Transverse colon (tissue), 4 donors: ENCODE measurements around the gene NNMT. TPM values are rescaled to one million over a fixed set of nuclear protein-coding genes. Genes with fewer than 3 reads are reported as not detected.

Experiments used
- DNase-seq: peaks from one replicate; pipeline ENCODE4 v3.0.0-alpha.2; 2019
- H3K27ac ChIP-seq, 4 donors: fragments of 200-600 bp; sonication (generic); 2 replicates each; pipeline ENCODE4 v1.5.1; 2016 to 2018; ENCODE audit warnings: inconsistent platforms in 4 of 4
- H3K27me3 ChIP-seq: fragments of 200-600 bp; sonication (generic); 2 replicates; pipeline ENCODE4 v1.5.1; 2017; ENCODE audit warnings: inconsistent platforms
- H3K36me3 ChIP-seq, 4 donors: fragments of 200-600 bp; sonication (generic); 2 replicates each; pipeline ENCODE4 v1.5.1; 2017 to 2019; ENCODE audit warnings: inconsistent platforms in 4 of 4
- H3K4me1 ChIP-seq, 4 donors: fragments of 200-600 bp; sonication (generic); 2 replicates each; pipeline ENCODE4 v1.5.1; 2017 to 2020; ENCODE audit warnings: inconsistent platforms in 4 of 4
- H3K4me3 ChIP-seq, 4 donors: fragments of 200-600 bp; sonication (generic); 1 replicate in 1 of 4; 2 replicates in 3 of 4; pipeline versions ENCODE4 v1.5.1 to v1.6.1; 2017 to 2019; ENCODE audit warnings: inconsistent platforms in 4 of 4
- H3K9me3 ChIP-seq, 2 donors: fragments of 200-600 bp; sonication (generic); 2 replicates each; pipeline ENCODE4 v1.5.1; 2017 to 2019; ENCODE audit warnings: inconsistent platforms in 2 of 2
- EP300 ChIP-seq: sonication (generic); formaldehyde crosslinking; IDR thresholded peaks from one replicate; pipeline ENCODE4 v1.6.1; 2017; ENCODE audit warnings: antibody characterized with exemption, low read depth
- POLR2A ChIP-seq: fragments of 450-650 bp; IDR thresholded peaks from one replicate; pipeline ENCODE4 v1.6.1; 2016; ENCODE audit warnings: antibody characterized with exemption, mild to moderate bottlenecking, moderate library complexity
- POLR2AphosphoS5 ChIP-seq, 3 donors: sonication (generic); formaldehyde crosslinking; IDR thresholded peaks; one replicate each; pipeline ENCODE4 v1.6.1; 2016; ENCODE audit warnings: antibody characterized with exemption in 3 of 3
- WGBS, 2 donors: methylation state at CpG; one replicate each; pipeline ENCODE4 v1.1.5; 2018; ENCODE audit warnings: low coverage in 1 of 2; 5-methylcytosine and 5-hydroxymethylcytosine counted together
- in situ Hi-C, 4 donors: fragments of 200-750 bp; cut with MboI; loops; one replicate each; pipeline versions ENCODE4 v1.15.0 to v1.15.1; 2017; ENCODE audit warnings: low sequenced_read_pairs in 3 of 4, low pct_ligation_motif_present in 1 of 4, low pct_unique_long_range_greater_than_20kb in 1 of 4
- intact Hi-C: fragments of 100-400 bp; cut with DNase I; formaldehyde crosslinking; loops from one replicate; pipeline ENCODE4 v1.15.1; 2023; ENCODE audit warnings: low total_unique reads
- total RNA-seq, 4 donors: library from RNA; depleted of rRNA; stranded (reverse); fragments of >200 nt; gene quantifications; one replicate each; pipeline ENCODE4 v1.1.0, GENCODE V29; 2016
- TF ChIP-seq, protein P1 (sequence below), 5 experiments: fragments of 200-600 bp in 3 of 5; fragments of 450-650 bp in 2 of 5; sonication (generic) in 3 of 5; IDR thresholded peaks; 1 replicate in 2 of 5; 2 replicates in 3 of 5; pipeline ENCODE4 v1.5.1; 2016 to 2017; ENCODE audit warnings: antibody characterized with exemption in 5 of 5, inconsistent platforms in 3 of 5, mild to moderate bottlenecking in 2 of 5, moderate library complexity in 1 of 5

NNMT gene
- total RNA-seq, 4 donors from 2014 or later, result 37.8 to 385 (median 179) TPM

DNA sequence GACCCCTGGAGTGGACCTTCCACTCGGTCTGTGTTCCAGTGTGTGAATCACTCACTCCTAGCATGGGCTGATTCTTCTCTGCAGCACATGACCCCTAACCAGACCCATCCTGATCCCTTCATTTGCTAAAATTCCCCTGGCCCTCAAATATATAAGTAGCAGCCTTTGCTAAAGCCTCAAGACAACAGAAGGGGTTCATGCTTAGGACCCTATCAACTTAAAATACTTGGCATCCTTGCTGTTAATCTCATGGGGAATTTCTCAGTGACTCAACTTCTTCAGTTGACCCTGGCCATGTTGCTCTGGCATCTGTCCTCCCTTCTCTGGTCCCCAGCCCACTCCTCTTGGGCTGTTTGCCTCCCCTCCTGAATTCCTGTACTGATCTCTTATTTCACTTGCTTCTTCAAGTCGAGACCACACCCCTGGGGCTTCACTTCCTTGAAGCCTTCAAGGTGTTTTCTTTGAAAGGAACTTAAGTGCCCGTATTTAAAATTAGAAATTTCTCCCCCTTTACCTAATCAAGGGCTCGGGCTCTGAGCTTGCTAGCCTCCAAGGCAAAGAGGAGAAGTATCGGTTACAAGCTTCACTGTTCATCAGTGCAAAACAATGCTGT lies 23.6 kb downstream of the NNMT start:
- TF ChIP-seq EP300 (no peak), POLR2A (no peak), POLR2AphosphoS5 (IDR thresholded peaks at IDR 0.05) (no peak)
- TF ChIP-seq, protein P1, sequence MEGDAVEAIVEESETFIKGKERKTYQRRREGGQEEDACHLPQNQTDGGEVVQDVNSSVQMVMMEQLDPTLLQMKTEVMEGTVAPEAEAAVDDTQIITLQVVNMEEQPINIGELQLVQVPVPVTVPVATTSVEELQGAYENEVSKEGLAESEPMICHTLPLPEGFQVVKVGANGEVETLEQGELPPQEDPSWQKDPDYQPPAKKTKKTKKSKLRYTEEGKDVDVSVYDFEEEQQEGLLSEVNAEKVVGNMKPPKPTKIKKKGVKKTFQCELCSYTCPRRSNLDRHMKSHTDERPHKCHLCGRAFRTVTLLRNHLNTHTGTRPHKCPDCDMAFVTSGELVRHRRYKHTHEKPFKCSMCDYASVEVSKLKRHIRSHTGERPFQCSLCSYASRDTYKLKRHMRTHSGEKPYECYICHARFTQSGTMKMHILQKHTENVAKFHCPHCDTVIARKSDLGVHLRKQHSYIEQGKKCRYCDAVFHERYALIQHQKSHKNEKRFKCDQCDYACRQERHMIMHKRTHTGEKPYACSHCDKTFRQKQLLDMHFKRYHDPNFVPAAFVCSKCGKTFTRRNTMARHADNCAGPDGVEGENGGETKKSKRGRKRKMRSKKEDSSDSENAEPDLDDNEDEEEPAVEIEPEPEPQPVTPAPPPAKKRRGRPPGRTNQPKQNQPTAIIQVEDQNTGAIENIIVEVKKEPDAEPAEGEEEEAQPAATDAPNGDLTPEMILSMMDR (IDR thresholded peaks at IDR 0.05), result no peak
- Histone ChIP-seq H3K4me1 (peaks cover 0 to 24% (median 8%) of the 10 kb centered on the region in 4 donors), H3K27ac (no peak overlapping the region), H3K36me3 (no peaks in the 10 kb centered on the region), H3K27me3 (no peaks in the 10 kb centered on the region), H3K9me3 (no peaks in the 10 kb centered on the region), H3K4me3 (no peak overlapping the region)
- intact Hi-C loops (no loop called here), in situ Hi-C loops (no loop called here)
- DNase-seq, result no peak
- WGBS, 2 donors, result 79 to 85% methylated on average over 2 to 5 of the region's 5 CpGs

DNA sequence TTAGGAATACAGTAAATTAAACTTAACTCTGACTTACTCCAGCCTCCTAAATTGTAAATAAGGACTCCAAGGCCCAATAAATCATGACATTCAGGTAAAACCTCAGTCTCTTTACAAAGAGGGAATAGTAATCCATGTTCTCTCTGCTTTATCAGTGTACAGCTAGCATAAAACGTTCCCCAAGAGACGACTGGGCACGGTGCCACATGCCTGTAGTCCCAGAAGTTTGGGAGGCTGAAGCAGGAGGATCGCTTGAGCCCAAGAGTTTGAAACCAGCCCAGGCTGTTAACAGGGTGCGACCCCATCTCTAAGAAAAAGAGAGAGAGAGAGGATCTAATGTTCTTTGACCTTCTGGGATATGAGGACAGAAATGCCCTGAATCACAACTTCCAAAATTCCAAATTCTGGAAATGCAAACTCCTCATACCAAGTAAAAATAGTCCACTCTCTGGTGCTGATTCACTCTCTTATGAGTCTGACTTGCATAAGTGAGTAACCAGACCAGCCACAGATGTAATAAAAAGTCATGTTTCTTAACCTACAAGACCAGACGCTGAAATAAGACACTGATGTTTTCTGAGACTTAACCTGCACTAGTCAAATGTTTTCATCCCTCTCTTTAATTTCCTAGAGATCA lies 25.5 kb downstream of the NNMT start:
- Histone ChIP-seq H3K27ac (no peak overlapping the region), H3K9me3 (no peaks in the 10 kb centered on the region), H3K36me3 (no peaks in the 10 kb centered on the region), H3K27me3 (no peaks in the 10 kb centered on the region), H3K4me3 (no peak overlapping the region), H3K4me1 (peaks cover 0 to 12% (median 6%) of the 10 kb centered on the region in 4 donors)
- DNase-seq, result no peak
- intact Hi-C loops, result no loop called here
- in situ Hi-C loops, result no loop called here
- TF ChIP-seq POLR2A, result no peak
- no peak for TF ChIP-seq POLR2AphosphoS5 (IDR thresholded peaks at IDR 0.05)
- TF ChIP-seq, protein P1 (IDR thresholded peaks at IDR 0.05), result no peak
- WGBS, 2 donors, result 57% methylated on average over 6 of the region's 6 CpGs; no CpG with 5 or more reads in 1 of the 2 donors

DNA sequence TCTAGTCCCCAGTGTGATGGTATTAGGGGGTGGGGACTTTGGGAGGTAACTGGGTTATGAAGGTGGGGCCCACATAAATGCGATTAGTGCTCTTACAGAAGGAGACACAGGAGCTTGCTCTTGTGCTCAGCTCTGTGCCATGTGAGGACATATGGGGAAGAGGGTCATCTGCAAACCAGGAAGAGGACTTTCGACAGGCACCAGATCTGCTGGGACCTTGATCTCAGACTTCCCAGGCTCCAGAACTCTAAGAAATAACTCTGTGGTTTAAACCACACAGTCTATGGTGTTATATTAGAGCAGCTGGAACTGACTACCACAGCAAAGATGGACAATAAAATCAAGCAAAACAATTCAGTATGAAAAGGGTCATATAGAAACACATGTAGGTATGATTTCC lies 26.7 kb downstream of the NNMT start:
- H3K4me3 ChIP-seq, result no peak overlapping the region
- no peak overlapping the region for H3K27ac ChIP-seq
- no peaks in the 10 kb centered on the region for H3K9me3 ChIP-seq
- intact Hi-C loops (no loop called here), in situ Hi-C loops (no loop called here)
- no peaks in the 10 kb centered on the region for H3K36me3 ChIP-seq
- no peaks in the 10 kb centered on the region for H3K27me3 ChIP-seq
- no peak for DNase-seq
- WGBS, 2 donors, result 85% methylated on average over 2 of the region's 2 CpGs; no CpG with 5 or more reads in 1 of the 2 donors
- H3K4me1 ChIP-seq, result peaks cover 0 to 10% (median 4%) of the 10 kb centered on the region in 4 donors
- TF ChIP-seq, protein P1 (IDR thresholded peaks at IDR 0.05), result no peak
- TF ChIP-seq POLR2AphosphoS5 (IDR thresholded peaks at IDR 0.05), result no peak
- TF ChIP-seq EP300, result no peak
- no peak for TF ChIP-seq POLR2A

DNA sequence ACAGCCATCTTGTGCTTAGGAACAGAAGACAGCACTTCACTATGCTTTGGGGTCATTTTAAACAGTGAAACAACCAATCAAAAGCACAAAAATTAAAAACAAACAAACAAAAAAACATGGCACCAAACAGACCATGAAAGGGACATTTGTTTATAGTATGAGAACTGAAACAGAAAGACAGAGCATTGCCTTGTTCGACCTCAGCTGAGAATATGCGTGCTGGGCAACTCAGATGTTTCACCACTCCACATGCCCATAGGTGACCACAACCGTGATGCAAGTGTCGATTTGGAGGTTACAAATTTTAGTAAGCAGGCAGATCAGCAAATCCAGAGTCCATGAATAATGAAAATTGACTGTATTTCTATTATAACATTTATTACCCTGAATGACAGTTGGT lies 30.0 kb downstream of the NNMT start:
- no peak overlapping the region for H3K4me3 ChIP-seq
- H3K36me3 ChIP-seq, result no peaks in the 10 kb centered on the region
- H3K27me3 ChIP-seq, result no peaks in the 10 kb centered on the region
- H3K9me3 ChIP-seq, result peaks cover 0 to 10% of the 10 kb centered on the region in 2 donors
- H3K4me1 ChIP-seq, result no peaks in the 10 kb centered on the region
- 76 to 94% methylated on average over 3 to 4 of the region's 4 CpGs for WGBS, 2 donors
- in situ Hi-C loops (loop anchor here in 2 of 4 donors (25.0 kb wide), 2 partner anchors 261 to 436 kb away; partner anchors contain the start of gene NXPE4 (in 2 of the 2)), intact Hi-C loops (no loop called here)
- DNase-seq, result no peak
- no peak overlapping the region for H3K27ac ChIP-seq
- TF ChIP-seq POLR2AphosphoS5 (IDR thresholded peaks at IDR 0.05), result no peak
- TF ChIP-seq, protein P1 (IDR thresholded peaks at IDR 0.05), result no peak
- no peak for TF ChIP-seq POLR2A
- no peak for TF ChIP-seq EP300
